HFFc6 (cell line): ENCODE measurements around the gene TRAPPC10. TPM values are rescaled to one million over a fixed set of nuclear protein-coding genes. Genes with fewer than 3 reads are reported as not detected.
A peak's percentile ranks its signal among the peaks of the same experiment; 100 is the strongest.
"Not testable (repeated sequence)": the region's sequence is repeated elsewhere in the genome, so short reads cannot be mapped to it uniquely, and the experiment has no call there.

Source experiments
- DNase-seq: peaks from one replicate; pipeline ENCODE4 v3.0.0-alpha.2; 2018
- H3K27ac Mint-ChIP-seq: 2 replicates; pipeline ENCODE4 v1.8.0; 2020; ENCODE audit warnings: mild to moderate bottlenecking, mixed read lengths
- H3K27me3 Mint-ChIP-seq: 2 replicates; pipeline ENCODE4 v1.8.0; 2021; ENCODE audit warnings: mild to moderate bottlenecking, moderate library complexity, mixed read lengths; ENCODE audit not compliant: insufficient read depth
- H3K36me3 Mint-ChIP-seq: 2 replicates; pipeline ENCODE4 v1.8.0; 2021; ENCODE audit warnings: low read depth, mixed read lengths
- H3K4me1 Mint-ChIP-seq: 2 replicates; pipeline ENCODE4 v1.8.0; 2020; ENCODE audit warnings: low read depth, mixed read lengths
- H3K4me3 Mint-ChIP-seq: 2 replicates; pipeline ENCODE4 v1.8.0; 2020; ENCODE audit warnings: mild to moderate bottlenecking, moderate library complexity, mixed read lengths
- H3K9me3 Mint-ChIP-seq: 2 replicates; pipeline ENCODE4 v1.8.0; 2020; ENCODE audit warnings: mild to moderate bottlenecking, mixed read lengths
- CTCF ChIP-seq: fragments of 200-600 bp; sonication (generic); IDR thresholded peaks from 2 replicates; pipeline ENCODE4 v1.5.0; 2021; ENCODE audit warnings: antibody characterized with exemption, mild to moderate bottlenecking
- total RNA-seq, 6 experiments: library from RNA; stranded (reverse); fragmentation: NEBNext Ultra II Directional; extraction: Animal tissue kit (Norgen Biotek cat#: 25700); gene quantifications; 2 replicates in 1 of 6; 3 replicates in 5 of 6; pipeline ENCODE4 v1.2.3, GENCODE V29; 2021

Gene TRAPPC10
- total RNA-seq, 6 experiments from 2014 or later: 24.1 to 29.4 (median 27.7) TPM

GRCh38 chr21:44092211-44092610 is 80.1 kb downstream of the TRAPPC10 start:
- Mint-ChIP-seq H3K27me3 (peaks cover 5% of the 10 kb centered on the region), H3K36me3 (peaks cover 30% of the 10 kb centered on the region), H3K4me1 (no peaks in the 10 kb centered on the region), H3K4me3 (no peak overlapping the region), H3K9me3 (no peaks in the 10 kb centered on the region), H3K27ac (no peak overlapping the region)
- TF ChIP-seq CTCF: no peak
- DNase-seq: no peak

- H3K27ac Mint-ChIP-seq: no peak overlapping the region
- TF ChIP-seq CTCF: no peak
- no peak for DNase-seq
- no peaks in the 10 kb centered on the region for H3K4me1 Mint-ChIP-seq
- no peaks in the 10 kb centered on the region for H3K9me3 Mint-ChIP-seq
- H3K36me3 Mint-ChIP-seq: peaks cover 20% of the 10 kb centered on the region; the same call in 1 of the 2 replicates
- no peak overlapping the region for H3K4me3 Mint-ChIP-seq
- no peaks in the 10 kb centered on the region for H3K27me3 Mint-ChIP-seq
These were observed 81.7 kb downstream of the TRAPPC10 start for GRCh38 chr21:44093761-44094160.

- H3K4me1 Mint-ChIP-seq: no peaks in the 10 kb centered on the region
- DNase-seq: no peak
- H3K27ac Mint-ChIP-seq: no peak overlapping the region
- no peak overlapping the region for H3K4me3 Mint-ChIP-seq
- no peaks in the 10 kb centered on the region for H3K27me3 Mint-ChIP-seq
- H3K36me3 Mint-ChIP-seq: peaks cover 11% of the 10 kb centered on the region; the same call in 1 of the 2 replicates
- no peaks in the 10 kb centered on the region for H3K9me3 Mint-ChIP-seq
- no peak for TF ChIP-seq CTCF
These were observed 82.7 kb downstream of the TRAPPC10 start for GRCh38 chr21:44094832-44095231.

GRCh38 chr21:44098507-44098906 is 86.4 kb downstream of the TRAPPC10 start:
- not testable (repeated sequence) for H3K4me3 Mint-ChIP-seq, H3K27me3 Mint-ChIP-seq, H3K9me3 Mint-ChIP-seq, DNase-seq, H3K36me3 Mint-ChIP-seq, H3K27ac Mint-ChIP-seq, H3K4me1 Mint-ChIP-seq

GRCh38 chr21:44098964-44099363 is 86.9 kb downstream of the TRAPPC10 start:
- not testable (repeated sequence) for H3K4me1 Mint-ChIP-seq, H3K36me3 Mint-ChIP-seq, H3K27ac Mint-ChIP-seq, DNase-seq, H3K27me3 Mint-ChIP-seq, H3K9me3 Mint-ChIP-seq, H3K4me3 Mint-ChIP-seq

- peak; percentile 37 for DNase-seq
- not testable (repeated sequence) for H3K9me3 Mint-ChIP-seq, H3K27me3 Mint-ChIP-seq, H3K27ac Mint-ChIP-seq, H3K36me3 Mint-ChIP-seq, H3K4me1 Mint-ChIP-seq
- H3K4me3 Mint-ChIP-seq: 0 out of 2 replicates have a peak within 1 kb of the TSS, but pooled peaks have one; percentile 36
These were observed 95.0 kb downstream of the TRAPPC10 start, which contains the start of gene PWP2 for GRCh38 chr21:44107026-44107501. TSS of gene PWP2 (plus strand) at chr21:44107399. CDS start at chr21:44107417, 18 bp downstream.

GRCh38 chr21:44107589-44107988 is 95.5 kb downstream of the TRAPPC10 start:
- not testable (repeated sequence) for H3K27ac Mint-ChIP-seq, H3K9me3 Mint-ChIP-seq, H3K4me1 Mint-ChIP-seq, DNase-seq, H3K4me3 Mint-ChIP-seq, H3K27me3 Mint-ChIP-seq, H3K36me3 Mint-ChIP-seq
